ENCODE measurements around the gene METTL23.

Gene METTL23

DNA sequence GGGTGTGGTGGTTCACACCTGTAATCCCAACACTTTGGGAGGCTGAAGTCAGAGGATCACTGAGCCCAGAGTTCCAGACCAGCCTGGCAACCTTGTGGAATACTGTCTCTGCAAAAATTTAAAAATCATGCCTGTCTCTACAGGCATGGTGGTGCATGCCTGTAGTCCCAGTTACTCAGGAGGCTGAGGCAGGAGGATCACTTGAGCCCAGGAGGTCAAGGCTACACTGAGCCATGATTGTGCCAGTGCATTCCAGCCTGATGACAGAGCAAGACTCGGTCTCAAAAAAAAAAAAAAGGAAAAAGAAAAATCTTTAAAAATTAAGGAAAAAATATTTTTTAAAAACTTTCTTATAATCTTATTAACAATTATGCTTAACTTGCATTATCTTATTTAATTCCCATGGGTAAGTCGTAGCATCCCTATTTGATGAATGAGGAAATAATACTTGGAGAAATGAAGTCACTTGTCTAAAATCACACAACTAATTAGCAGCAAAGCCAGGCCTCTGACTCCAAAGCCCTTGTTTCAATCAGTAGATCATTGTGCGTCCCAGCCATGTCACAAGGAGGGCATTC, 24.9 kb downstream of the METTL23 start:
- H3K9me3 Mint-ChIP-seq: peaks cover 9% of the 10 kb centered on the region
- no peak overlapping the region for H3K4me3 Mint-ChIP-seq
- H3K27ac Mint-ChIP-seq: no peak overlapping the region
- TF ChIP-seq, protein P1, sequence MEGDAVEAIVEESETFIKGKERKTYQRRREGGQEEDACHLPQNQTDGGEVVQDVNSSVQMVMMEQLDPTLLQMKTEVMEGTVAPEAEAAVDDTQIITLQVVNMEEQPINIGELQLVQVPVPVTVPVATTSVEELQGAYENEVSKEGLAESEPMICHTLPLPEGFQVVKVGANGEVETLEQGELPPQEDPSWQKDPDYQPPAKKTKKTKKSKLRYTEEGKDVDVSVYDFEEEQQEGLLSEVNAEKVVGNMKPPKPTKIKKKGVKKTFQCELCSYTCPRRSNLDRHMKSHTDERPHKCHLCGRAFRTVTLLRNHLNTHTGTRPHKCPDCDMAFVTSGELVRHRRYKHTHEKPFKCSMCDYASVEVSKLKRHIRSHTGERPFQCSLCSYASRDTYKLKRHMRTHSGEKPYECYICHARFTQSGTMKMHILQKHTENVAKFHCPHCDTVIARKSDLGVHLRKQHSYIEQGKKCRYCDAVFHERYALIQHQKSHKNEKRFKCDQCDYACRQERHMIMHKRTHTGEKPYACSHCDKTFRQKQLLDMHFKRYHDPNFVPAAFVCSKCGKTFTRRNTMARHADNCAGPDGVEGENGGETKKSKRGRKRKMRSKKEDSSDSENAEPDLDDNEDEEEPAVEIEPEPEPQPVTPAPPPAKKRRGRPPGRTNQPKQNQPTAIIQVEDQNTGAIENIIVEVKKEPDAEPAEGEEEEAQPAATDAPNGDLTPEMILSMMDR (IDR thresholded peaks at IDR 0.05): no peak
- H3K4me1 Mint-ChIP-seq: no peaks in the 10 kb centered on the region
- peaks cover 58% of the 10 kb centered on the region for H3K36me3 Mint-ChIP-seq (ENCODE audit: low read depth)
- H3K27me3 Mint-ChIP-seq (ENCODE audit: low read depth, poor library complexity): no peaks in the 10 kb centered on the region
- no peak for DNase-seq

DNA sequence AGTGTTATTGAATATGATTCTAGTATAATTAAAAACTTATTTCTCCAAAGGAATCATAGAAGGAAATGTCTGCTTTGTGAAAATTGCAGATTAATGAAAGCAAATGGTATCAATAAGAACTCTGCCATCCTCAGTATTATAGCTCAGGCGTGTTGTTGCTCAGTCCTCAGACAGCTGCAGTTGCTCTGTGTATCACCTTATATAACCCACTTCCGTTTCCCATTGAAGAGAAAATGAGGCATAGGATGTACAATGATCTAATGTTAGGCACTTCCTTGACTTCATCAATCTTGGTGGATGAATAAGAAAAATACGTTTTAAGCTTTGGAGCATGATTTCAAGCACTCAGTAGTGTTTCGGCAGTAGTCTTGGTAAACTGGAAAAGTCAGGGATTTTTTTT, 25.4 kb downstream of the METTL23 start:
- Mint-ChIP-seq H3K27ac (no peak overlapping the region), H3K4me3 (no peak overlapping the region), H3K9me3 (peaks cover 4% of the 10 kb centered on the region), H3K4me1 (no peaks in the 10 kb centered on the region), H3K36me3 (ENCODE audit: low read depth) (peaks cover 58% of the 10 kb centered on the region), H3K27me3 (ENCODE audit: low read depth, poor library complexity) (no peaks in the 10 kb centered on the region)
- TF ChIP-seq, protein P1 (IDR thresholded peaks at IDR 0.05): no peak
- DNase-seq: no peak

DNA sequence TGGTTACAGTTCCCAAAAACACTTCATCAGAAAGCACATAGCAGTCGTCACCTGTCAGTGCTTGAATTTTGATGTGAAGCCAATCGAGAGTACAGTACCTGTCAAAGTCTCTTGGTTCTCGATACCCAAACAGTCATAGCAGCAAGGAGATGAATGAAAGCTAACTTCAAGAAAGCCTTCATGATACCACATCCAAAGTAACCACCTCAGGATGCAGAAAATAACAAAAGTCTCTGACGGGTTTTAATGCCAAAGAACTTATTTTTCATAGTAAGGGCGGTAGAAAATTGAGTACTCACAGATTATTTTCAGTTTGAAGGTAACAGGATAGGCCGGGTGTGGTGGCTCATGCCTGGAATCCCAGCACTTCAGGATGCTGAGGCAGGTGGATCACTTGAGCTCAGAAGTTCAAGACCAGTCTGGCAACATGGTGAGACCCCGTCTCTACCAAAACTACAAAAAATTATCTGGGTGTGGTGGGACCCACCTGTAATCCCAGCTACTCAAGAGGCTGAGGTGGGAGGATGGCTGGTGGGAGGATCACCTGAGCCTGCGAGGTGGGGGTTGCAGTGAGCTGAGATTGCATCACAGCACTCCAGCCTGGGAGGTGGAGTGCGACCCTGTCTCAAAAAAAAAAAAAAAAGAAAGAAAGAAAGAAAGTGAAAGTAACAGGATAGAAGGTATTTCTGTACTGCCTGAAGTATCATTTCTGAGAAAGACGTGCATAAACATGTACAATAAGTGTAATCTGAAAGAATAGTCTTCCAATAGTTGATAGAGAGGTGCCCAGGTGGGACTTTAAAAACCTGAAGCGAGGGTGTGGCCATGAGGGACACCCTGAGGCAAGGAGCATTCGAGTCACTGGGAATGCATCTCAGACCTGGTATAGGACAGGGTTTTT, 26.7 kb downstream of the METTL23 start:
- H3K9me3 Mint-ChIP-seq: peaks cover 4% of the 10 kb centered on the region

DNA sequence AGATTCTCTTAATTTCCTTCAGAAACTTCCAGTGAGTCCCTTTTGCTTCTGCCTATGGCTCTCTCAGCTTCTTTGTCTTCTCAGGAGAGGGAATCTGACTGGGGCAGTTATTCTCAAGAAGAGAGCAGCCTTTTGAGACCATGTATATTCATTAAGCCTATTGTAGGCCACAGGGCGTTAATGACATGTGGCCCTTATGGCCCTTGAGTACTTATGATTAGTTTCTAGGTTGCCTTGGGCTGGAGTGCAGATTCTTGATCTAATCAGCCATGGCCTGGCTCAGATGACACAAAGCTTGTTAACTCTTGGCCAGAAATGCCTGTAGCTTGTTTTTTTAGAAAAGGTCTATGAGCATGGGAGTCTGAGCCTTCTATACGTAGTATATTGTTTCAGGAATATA, 28.6 kb downstream of the METTL23 start:
- TF ChIP-seq, protein P1 (IDR thresholded peaks at IDR 0.05): no peak
- H3K27me3 Mint-ChIP-seq (ENCODE audit: low read depth, poor library complexity): no peaks in the 10 kb centered on the region
- H3K9me3 Mint-ChIP-seq: peaks cover 7% of the 10 kb centered on the region
- no peaks in the 10 kb centered on the region for H3K4me1 Mint-ChIP-seq
- no peak for DNase-seq
- H3K36me3 Mint-ChIP-seq (ENCODE audit: low read depth): peaks cover 51% of the 10 kb centered on the region
- no peak overlapping the region for H3K4me3 Mint-ChIP-seq
- H3K27ac Mint-ChIP-seq: no peak overlapping the region

More for the DNA sequence above, 26.7 kb downstream of the METTL23 start:
- Mint-ChIP-seq H3K4me1 (no peaks in the 10 kb centered on the region), H3K27me3 (ENCODE audit: low read depth, poor library complexity) (no peaks in the 10 kb centered on the region), H3K27ac (no peak overlapping the region), H3K36me3 (ENCODE audit: low read depth) (peaks cover 60% of the 10 kb centered on the region), H3K4me3 (no peak overlapping the region)
- no peak for DNase-seq
- TF ChIP-seq, protein P1 (IDR thresholded peaks at IDR 0.05): no peak

DNA sequence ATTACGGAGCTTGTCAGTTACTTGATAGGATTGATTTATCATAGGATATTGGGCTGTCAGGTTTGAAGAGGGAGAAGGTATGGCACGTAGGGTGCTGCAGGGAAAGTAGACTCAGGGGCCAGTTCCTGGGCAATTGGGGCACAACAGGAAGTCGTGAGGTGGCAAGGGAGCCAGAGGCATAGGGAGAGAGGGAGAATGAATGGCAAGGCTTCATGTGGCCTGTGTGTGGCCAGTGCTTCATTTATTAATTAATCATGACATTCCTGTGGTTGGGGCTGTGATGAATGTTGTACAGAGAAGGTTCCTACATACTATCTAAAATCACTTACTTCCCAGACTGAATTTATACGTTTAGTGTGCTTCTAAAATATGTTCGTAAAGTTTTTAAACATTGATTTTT, 30.6 kb downstream of the METTL23 start:
- Mint-ChIP-seq H3K27me3 (ENCODE audit: low read depth, poor library complexity) (no peaks in the 10 kb centered on the region), H3K4me3 (no peak overlapping the region), H3K4me1 (no peaks in the 10 kb centered on the region), H3K9me3 (peaks cover 11% of the 10 kb centered on the region), H3K27ac (no peak overlapping the region), H3K36me3 (ENCODE audit: low read depth) (peaks cover 64% of the 10 kb centered on the region)
- no peak for DNase-seq
- TF ChIP-seq, protein P1 (IDR thresholded peaks at IDR 0.05): no peak
